ENCODE data around the gene FAT2.

Gene FAT2, protein sequence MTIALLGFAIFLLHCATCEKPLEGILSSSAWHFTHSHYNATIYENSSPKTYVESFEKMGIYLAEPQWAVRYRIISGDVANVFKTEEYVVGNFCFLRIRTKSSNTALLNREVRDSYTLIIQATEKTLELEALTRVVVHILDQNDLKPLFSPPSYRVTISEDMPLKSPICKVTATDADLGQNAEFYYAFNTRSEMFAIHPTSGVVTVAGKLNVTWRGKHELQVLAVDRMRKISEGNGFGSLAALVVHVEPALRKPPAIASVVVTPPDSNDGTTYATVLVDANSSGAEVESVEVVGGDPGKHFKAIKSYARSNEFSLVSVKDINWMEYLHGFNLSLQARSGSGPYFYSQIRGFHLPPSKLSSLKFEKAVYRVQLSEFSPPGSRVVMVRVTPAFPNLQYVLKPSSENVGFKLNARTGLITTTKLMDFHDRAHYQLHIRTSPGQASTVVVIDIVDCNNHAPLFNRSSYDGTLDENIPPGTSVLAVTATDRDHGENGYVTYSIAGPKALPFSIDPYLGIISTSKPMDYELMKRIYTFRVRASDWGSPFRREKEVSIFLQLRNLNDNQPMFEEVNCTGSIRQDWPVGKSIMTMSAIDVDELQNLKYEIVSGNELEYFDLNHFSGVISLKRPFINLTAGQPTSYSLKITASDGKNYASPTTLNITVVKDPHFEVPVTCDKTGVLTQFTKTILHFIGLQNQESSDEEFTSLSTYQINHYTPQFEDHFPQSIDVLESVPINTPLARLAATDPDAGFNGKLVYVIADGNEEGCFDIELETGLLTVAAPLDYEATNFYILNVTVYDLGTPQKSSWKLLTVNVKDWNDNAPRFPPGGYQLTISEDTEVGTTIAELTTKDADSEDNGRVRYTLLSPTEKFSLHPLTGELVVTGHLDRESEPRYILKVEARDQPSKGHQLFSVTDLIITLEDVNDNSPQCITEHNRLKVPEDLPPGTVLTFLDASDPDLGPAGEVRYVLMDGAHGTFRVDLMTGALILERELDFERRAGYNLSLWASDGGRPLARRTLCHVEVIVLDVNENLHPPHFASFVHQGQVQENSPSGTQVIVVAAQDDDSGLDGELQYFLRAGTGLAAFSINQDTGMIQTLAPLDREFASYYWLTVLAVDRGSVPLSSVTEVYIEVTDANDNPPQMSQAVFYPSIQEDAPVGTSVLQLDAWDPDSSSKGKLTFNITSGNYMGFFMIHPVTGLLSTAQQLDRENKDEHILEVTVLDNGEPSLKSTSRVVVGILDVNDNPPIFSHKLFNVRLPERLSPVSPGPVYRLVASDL (N-terminal part only)

DNA sequence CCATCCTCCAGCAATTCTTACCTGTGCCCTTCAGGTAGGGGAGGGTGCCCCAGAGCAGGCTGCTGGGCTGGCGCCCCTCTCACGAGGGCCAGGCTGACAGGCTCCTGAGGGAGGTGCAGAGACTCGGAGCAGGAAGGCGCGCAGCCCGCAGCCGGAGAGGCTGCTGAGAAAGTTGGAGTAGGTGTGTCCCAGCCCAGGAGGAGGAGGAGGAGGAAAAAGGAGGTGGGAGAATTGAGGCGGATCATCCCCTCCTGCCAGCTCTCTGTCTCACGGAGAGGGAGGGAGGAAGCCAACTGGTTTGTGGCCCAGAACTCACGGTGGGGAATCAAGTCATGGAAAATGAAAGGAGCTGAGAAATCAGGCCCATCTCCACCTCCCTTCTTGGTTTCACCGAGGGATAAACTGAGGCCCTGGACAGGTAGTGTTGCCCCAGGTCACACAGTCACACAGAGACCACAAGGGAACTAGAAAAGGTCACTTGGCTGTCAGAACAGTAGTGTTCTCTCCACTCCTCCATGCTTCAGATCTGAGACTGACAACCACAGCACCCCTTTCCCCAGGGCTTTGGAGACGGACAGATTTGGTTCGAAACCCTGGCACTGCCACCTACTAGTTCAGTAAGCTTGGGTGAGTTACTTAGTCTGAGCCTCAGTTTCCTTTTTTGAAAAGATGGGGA lies at the start of gene FAT2:
TSS of gene FAT2 (minus strand) at position 188 of the 676 bp plus-strand sequence. CDS start 22,400 bp downstream, outside the sequence.
- DNase-seq (ENCODE audit: low read depth in 2 of 2): no peak

DNA sequence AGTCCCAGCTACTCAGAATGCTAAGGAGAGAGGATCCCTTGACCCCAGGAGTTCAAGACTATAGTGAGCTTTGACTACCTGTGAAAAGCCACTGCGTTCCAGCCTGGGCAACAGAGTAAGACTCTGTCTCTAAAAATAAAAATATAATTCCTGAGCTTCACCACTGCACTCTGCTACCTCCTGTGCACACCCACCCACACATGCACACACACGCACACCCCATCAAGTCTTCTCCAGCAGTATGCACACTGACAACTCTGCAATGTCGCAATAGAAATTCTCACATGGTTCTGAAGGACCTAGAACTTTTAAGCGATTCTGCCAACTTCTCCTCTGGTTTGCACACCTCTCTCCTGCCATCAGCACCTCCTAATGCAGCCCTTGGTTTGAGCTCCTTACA lies 47.5 kb upstream of the FAT2 start:
- DNase-seq (ENCODE audit: low read depth in 2 of 2): no peak

DNA sequence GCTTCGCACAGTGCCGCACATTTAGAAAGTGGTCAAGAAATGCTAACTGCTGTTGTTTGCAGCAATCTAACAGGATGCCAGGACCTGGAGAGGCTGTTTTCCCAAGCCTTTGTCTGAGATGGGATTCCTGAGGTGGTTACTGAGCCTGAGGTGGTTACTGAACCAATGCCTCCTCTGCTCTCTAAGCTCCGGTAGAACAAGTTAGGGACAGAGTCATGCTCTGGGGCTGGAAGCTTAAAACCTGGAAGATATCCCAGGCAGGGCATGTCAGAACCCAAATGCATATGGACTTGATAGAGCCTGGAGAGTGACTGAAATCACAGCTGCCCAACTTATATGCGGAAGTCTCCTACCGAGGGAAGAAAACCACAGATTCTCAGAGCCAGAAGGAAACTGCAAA lies 46.5 kb upstream of the FAT2 start:
- no peak for DNase-seq (ENCODE audit: low read depth in 2 of 2)

DNA sequence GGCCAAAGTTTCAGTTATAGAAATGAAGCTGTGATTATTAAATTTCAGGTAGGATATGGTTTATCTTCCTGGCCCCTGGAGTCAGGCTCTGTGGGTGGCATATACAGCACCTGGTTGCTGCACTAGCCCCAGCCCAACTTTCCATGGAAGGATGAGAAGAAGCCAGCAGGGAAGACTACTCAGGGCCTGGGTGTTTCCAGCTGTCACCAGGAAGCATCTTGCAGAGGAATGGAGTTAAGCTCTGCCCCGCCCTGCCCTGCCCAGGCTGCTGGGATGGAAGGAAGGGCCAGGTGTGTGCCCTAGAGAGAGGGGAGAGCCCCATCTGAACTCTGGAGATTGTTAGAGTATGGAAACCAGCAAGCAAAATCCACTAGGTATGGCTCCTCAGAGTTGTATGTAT lies 42.8 kb upstream of the FAT2 start:
- no peak for DNase-seq (ENCODE audit: low read depth in 2 of 2)

DNA sequence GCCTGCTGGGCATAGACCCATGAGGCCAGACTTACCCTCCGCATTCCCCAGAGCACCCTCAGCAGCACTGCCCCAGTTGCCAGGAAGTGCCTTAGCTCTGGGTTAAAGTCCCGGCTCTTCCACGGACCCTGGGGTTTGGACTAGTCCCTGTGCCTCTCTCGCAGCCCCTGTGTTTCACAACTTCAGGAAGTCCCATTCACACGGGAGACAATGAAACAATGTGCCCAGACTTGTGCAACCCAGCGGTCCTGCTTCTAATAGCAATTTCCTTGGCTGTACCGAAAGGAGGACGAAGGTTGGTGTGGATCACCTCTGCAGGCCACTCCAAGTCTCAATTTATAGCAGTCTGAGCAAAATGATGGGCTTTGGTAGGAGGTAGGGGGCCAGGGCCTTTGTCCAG lies 41.8 kb upstream of the FAT2 start:
- no peak for DNase-seq (ENCODE audit: low read depth in 2 of 2)

DNA sequence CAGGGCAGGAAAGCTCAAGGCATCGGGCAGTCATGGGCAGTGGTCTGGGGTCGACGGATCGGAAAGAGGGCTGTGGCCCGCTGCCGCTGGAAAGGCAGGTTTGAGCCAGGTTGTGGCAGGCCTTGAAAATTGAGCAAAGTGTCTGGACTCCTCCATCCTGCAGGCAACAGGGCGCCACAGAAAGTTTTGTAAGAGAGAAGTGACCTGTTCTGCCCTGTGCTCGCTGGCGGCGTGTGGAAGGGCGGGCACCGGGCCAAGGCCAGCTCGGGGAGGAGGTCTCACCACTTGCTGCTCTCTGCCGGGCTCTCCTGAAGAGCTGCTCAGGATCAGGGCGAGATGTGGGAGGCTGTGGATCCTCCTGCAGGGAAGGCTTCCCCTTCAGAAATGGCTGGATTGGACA lies 41.4 kb upstream of the FAT2 start:
- no peak for DNase-seq (ENCODE audit: low read depth in 2 of 2)

DNA sequence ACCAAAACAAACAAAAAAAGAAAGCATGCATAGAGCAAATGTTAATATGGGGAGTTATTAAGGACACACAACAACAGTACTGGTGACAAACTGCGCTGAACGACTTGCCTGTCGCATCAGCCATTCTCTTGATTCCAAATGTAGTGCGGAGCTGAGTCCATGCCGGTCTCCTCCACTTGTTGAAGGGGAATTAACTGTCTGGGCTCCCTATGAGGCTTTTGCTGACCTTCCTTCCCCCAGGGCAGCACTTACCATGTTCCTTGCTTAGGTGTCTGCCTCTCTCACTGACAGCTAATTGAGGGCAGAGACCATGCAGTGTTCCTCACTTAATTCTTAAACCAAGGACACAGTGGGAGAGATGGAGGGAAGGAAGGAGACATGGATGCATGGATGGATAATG lies 40.8 kb upstream of the FAT2 start:
- DNase-seq (ENCODE audit: low read depth in 2 of 2): no peak

DNA sequence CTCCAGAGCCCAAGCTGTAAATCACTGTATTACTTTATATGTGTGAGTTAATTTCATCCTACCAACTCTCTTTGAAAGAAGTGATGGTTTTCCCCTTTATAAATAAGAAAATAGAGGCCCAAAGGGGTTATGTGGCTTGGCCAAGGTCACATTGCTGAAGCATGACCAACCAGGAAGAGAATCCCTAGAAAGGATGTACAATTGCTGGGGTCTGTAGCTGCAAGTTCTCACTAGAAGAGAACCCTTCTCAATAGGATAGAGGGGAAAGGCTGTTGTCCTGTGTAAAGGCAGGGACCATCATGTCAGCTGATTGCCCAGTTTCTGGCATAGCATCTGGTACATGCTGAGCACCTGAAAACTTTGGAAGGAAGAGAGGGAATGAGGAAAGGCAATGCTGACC lies 39.0 kb upstream of the FAT2 start:
- DNase-seq (ENCODE audit: low read depth in 2 of 2): no peak

DNA sequence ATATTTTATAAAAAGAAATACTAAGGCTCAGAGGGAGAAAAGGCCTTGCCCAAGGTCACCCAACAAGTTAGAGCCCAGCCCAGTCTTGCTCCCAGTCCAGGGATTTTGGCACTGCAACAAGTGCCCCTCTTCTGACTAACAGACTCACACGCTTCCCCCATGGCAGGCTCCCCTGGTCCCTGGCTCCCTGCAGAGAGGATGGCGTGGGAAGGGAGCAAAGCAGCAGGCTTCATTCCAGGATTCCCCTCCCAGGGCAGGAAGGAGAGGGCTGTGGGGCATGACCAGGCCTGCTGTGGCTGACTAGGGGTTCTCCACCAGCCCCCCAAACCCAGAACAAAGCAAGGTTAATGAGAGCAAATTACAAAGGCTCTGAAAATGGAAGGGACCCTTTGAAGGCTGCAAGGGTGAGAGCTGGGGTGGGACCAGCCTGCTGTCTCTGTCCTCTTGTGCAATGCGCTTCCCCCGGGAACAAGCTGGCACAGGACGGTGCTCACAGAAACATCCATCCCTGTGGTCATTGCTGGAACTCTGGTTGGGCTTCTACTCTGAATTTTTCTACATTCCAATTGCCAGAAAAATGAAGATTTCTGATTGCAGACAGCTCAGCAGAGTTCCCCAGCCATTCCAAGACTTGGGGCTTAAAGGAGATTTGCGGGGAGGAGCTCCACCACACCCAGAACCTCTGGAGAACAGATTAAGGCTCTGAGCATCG lies 37.1 kb upstream of the FAT2 start:
- DNase-seq (ENCODE audit: low read depth in 2 of 2): no peak

DNA sequence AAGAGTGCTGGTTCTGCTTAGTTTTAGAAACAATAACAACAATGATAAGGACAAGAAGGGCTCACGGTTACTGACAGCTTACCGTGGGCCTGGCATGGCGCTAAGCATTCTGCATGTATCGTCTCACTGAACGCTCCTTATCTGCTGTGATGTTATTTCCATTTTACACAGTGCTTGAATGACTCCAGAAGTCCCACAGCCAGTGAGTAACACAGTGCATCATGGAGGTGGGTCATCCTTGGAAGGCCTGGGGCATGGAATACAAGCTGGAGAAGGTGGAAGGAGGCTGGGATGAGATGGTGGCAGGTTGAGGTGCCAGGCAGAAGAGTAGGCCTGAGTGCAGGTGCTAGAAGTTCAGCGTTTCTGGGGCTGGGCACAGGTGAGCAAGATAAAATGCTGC lies 36.5 kb upstream of the FAT2 start:
- no peak for DNase-seq (ENCODE audit: low read depth in 2 of 2)

DNA sequence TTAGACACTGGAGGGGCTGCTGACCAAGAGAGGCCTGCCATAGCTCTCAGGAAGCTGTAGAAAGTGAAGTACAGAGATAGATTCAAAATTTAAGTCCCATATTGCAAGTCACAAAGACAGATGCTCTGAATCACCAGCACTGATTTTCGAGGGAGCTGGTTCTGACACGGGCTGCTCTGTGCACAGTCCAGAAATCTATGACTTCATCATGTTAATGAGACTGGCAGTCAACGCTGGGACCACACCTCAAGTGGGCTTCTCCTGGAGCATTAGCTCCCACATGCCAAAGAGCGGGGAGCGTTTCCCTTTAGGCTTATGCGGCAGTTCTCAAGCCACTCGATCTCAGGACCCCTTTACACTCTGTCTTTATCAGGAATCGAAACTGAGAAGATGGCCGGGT lies 34.2 kb upstream of the FAT2 start:
- no peak for DNase-seq (ENCODE audit: low read depth in 2 of 2)

DNA sequence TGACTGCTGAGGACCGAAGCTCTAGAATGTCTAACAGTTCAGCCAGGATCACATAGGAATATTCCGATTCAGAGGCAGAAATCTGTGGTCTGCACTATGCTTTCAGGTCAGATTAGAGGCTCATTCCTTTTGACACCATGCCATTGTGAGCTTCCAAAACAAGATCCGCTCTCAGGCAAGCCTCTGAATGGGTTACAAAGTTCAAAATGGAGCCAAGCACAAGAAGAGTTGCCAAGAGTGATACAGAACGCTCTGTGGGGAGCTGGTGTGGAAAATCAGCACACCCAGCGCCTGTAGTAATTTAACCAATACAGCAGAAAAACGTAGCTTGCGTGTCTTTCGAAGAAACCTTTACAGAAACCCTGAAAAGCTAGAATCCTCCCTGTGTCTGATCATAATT lies 33.3 kb upstream of the FAT2 start:
- DNase-seq (ENCODE audit: low read depth in 2 of 2): no peak

DNA sequence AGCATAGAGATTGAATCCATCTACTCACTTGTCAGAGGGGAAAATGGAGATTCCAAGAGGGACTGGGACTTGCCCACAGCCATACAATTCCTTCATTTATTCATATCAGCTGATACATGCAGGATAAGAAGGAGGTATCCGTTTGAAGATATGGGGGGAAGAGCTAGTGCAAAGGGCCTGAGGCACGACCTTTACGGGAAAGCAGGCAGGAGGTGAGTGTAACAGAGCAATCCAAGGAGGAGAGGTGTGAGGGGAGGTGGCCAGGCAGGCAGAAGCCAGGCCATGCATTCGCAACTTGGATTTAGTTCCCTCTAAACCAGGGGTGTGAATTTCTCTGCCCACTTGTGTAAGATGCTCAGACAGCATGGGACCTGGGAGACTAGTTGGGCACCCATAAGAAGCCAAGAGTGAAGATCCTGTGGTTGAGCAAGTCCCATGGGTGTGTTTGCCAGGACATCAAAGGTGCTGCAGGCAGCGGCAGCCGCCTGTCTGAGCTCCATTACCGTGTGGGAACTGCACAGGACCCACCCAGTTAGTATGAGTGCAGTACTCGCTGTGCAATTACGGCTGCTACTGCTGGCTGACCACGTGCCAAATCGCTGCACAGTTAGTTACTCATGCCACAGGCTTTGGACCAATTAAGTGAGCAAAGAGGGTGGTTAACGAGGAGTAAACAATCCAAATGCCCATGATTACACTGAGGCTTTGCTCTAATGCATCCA lies 31.4 kb upstream of the FAT2 start:
- no peak for DNase-seq (ENCODE audit: low read depth in 2 of 2)

DNA sequence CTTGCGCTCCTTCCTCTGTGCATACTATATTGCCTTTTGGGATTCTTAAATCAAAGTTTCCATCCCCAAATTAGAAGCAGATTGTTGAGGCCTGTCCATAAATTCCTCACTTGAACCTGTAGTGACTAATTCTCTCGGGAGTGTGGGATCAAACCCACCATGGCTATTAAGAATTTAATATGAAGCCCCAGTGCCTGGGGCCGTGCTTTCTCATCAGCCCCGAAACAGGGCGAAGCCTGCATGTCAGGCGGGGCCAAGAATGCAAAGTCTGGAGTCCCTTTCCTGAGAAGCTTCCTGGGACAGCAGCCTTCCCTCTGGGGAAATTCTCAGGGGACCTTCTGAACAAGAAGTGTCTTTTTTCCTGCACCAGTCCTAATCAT lies 29.3 kb upstream of the FAT2 start:
- DNase-seq (ENCODE audit: low read depth in 2 of 2): no peak

DNA sequence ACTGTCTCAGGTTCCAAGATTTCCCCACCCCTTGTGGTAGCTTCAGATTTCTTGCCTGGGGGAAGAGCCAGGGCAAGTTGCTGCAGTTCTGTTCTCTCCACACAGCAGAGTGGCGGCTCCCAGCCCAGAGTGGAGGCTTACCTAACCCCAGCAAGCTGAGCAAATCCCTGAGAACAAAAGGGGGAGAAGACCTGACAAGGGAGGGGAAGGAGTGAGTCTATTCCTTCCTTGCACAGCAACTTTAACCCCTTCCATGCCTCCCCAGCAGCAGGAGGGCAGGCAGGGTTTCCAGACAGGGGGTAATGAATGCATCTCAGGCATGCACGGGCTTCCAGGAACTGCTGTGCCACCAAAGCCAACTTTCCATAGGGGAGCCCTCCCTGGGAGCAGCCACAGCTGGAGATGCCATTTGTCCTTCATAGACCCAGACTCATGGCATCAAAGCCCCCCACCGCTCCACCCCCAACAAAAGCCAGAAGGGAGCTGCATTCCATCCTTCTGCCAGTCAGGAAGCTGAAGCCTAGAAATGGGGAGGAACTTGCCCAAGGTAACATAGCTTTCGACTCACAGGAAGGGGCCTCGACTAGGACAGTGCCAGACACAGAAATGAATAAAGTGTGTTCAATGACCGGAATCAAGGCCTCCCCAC lies 28.8 kb upstream of the FAT2 start:
- no peak for DNase-seq (ENCODE audit: low read depth in 2 of 2)

DNA sequence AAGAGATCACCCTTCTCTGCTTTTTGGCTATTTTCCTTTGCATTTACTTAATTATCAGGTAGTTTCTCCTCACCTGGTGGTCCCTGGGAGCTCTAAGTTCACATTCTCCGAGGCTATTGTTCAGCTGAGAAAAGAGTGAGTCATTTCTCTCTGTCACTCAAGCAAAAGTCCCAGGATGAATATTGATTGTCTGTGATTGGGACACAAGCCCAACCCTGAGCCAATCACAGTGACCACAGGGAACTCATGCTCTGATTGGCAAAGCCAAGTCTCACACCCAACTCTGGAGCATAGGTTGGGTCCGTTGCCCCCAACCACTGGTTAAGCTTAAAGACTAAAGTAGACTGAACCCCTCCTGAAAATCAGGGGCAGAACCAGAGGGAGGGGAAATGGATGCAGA lies 27.8 kb upstream of the FAT2 start:
- no peak for DNase-seq (ENCODE audit: low read depth in 2 of 2)

DNA sequence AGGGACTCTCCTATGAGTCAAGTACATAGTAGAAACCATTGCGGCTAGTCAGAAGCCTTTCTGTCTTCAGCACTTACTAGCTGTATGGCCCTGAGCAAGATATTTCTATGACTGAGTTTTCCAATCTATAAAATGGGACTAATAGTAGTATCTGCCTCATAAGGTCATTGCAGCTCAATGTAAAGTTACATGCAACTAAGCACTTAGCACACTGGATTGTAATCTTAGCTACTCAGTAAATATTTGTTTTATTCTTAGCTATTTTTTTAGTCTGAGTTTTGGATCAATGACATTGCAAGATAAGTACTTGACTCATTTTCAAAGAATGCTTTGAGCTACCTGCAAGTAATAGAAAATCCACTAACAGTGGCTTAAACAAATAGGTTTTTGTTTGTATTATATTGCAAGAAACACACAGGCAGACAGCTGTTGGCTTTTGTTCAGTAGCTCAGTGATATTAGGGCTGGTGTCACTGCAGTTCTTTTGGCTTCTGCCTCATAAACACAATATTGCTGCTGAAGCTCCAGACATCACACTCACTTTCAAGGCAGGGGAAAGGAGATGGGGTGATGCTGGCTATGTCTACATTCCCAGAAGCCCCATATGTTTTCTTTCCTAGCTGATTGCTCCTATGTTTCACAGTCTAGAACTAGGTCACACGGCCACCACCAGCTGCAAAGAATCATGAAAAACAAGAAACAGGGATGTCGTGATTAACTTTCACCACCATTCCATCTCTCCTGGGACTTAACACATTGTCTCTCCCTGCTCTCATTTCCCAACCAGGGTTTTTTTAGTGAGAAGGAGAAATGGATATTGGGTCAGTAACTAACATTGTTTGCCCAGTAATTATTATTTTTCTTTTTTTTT lies 26.9 kb upstream of the FAT2 start:
- DNase-seq (ENCODE audit: low read depth in 2 of 2): no peak

DNA sequence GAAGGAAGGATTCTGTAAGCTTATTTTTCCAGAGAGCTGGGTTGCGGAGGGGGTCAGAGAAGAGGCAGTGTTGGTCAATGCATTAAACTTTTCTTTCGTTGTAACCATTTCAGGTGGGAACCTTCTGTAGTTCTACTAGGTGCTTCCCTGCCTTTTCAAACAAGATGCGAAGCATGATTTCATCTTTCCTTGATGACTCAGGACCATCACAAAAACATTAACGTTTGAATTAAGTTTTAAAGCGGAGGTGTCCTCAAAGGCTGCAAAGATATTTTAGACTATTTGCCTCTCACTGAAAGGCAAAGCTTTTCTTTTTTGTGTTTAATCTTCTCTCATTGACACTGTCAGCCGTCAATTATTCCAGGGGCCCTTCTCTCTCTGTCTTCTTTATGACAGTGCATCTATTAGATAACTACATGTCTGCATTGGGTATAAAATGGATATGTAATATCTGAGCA lies 26.3 kb upstream of the FAT2 start:
- no peak for DNase-seq (ENCODE audit: low read depth in 2 of 2)

DNA sequence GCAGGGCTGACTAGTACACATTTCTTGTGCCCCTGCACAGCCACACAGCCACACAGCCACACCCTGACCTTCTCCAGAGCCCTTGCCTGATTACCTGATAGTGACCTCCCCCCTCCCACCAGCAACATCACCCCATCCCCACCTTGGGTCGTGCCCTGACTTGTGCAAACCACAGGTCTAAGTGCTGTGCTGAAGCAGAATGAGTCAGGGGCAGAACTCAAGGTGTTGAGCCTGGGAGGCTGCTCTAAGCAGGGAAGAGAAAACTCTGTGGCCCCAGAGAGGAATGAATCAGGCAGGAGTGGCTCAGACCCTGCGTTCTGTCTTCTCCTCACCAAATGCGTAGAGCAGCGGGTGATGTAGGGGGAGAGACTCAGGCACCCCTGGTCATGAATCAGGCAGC lies 24.3 kb upstream of the FAT2 start:
- no peak for DNase-seq (ENCODE audit: low read depth in 2 of 2)

All from stimulated activated CD8-positive, alpha-beta memory T cell treated with anti-CD3 and anti-CD28 coated beads, Interleukin-7, amount 100 ng/mL, for 1 hour (primary cell).